Skeletal muscle tissue (tissue), 4 donors: ENCODE results near the gene MROH7. TPM values are rescaled to one million over a fixed set of nuclear protein-coding genes. Genes with fewer than 3 reads are reported as not detected.

ENCODE experiments used
- H3K27ac ChIP-seq: one replicate; pipeline ENCODE4 v1.7.0; 2013; ENCODE audit warnings: mild to moderate bottlenecking, low read depth, low read length, inconsistent platforms
- H3K27me3 ChIP-seq, 3 donors: one replicate each; pipeline ENCODE4 v1.7.0; 2013; ENCODE audit warnings: low read length in 3 of 3; ENCODE audit not compliant: control insufficient read depth in 3 of 3, insufficient read depth in 3 of 3
- H3K36me3 ChIP-seq, 3 donors: one replicate each; pipeline ENCODE4 v1.7.0; 2013; ENCODE audit warnings: low read length in 3 of 3; ENCODE audit not compliant: control insufficient read depth in 3 of 3, insufficient read depth in 3 of 3
- H3K4me1 ChIP-seq, 3 donors: one replicate each; pipeline ENCODE4 v1.7.0; 2013; ENCODE audit warnings: low read length in 3 of 3, mild to moderate bottlenecking in 3 of 3; ENCODE audit not compliant: control insufficient read depth in 3 of 3, insufficient read depth in 3 of 3
- H3K4me3 ChIP-seq, 3 donors: one replicate each; pipeline ENCODE4 v1.7.0; 2013; ENCODE audit warnings: low read length in 3 of 3
- H3K9ac ChIP-seq, 3 donors: one replicate each; pipeline ENCODE4 v1.7.0; 2013; ENCODE audit warnings: low read length in 3 of 3, mild to moderate bottlenecking in 3 of 3, moderate library complexity in 2 of 3, low read depth in 1 of 3
- H3K9me3 ChIP-seq, 3 donors: one replicate each; pipeline ENCODE4 v1.7.0; 2013; ENCODE audit warnings: low read length in 3 of 3; ENCODE audit not compliant: control insufficient read depth in 3 of 3
- total RNA-seq: library from RNA; depleted of rRNA; stranded (reverse); fragments of >200 nt; gene quantifications from one replicate; pipeline ENCODE4 v1.2.3, GENCODE V29; 2014
- donor health status: Osteomylitis.

The MROH7 gene
- total RNA-seq, 1 donor from 2014 or later, result 1.6 TPM

DNA sequence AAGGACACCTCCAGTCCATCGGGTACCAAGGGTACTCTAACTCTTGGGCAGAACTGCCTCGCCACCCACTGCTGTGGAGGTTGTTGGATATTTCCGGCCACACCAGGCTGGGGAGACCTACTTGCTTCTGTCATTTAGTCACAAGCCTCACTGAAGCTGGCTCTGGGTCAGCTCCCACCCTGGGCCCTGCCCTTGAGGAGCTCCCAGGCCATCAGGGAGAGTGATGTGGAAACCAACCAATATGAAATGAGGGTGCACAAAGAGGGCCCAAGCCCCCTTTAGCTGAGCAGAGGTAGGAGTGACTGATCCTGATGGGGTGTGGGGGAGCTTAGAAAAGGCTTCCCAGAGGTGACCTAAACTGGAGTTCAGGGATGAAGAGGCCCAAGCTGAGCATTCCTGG, 103.1 kb downstream of the MROH7 start:
- H3K9me3 ChIP-seq, result no peaks in the 10 kb centered on the region
- peaks cover 0 to 3% (median 0%) of the 10 kb centered on the region in 3 donors for H3K27me3 ChIP-seq
- peaks cover 34 to 39% (median 36%) of the 10 kb centered on the region in 3 donors for H3K36me3 ChIP-seq
- no peaks in the 10 kb centered on the region for H3K4me1 ChIP-seq
- no peak overlapping the region for H3K27ac ChIP-seq
- H3K4me3 ChIP-seq, result no peak overlapping the region
- no peak overlapping the region for H3K9ac ChIP-seq

DNA sequence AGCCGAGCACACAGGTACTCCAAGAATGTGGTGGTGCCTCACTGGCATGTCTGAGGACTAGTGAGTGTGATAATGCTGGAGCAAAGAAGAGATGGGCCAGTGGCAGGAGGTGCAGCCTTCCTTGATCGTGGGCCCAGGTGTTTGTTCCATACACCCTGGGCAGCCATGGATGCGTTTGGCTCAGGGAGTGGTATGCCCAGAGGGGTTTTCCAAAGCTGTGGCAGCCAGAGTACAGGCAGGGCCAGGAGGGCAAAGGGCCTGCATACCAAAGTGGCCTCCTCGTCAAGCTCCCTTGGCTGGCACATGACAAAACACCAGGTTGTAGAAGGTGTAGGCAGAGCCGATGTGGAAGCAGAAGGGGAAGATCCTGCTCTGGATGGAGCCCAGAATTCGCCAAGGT, 103.7 kb downstream of the MROH7 start:
- H3K4me3 ChIP-seq, result no peak overlapping the region
- H3K27me3 ChIP-seq, result peaks cover 0 to 3% (median 0%) of the 10 kb centered on the region in 3 donors
- no peak overlapping the region for H3K9ac ChIP-seq
- H3K36me3 ChIP-seq, result peaks cover 31 to 33% (median 31%) of the 10 kb centered on the region in 3 donors
- H3K27ac ChIP-seq, result no peak overlapping the region
- no peaks in the 10 kb centered on the region for H3K4me1 ChIP-seq
- no peaks in the 10 kb centered on the region for H3K9me3 ChIP-seq

GRCh38 chr1:54745864-54746263, 104.3 kb downstream of the MROH7 start:
- no peak overlapping the region for H3K9ac ChIP-seq
- H3K36me3 ChIP-seq, result peaks cover 25 to 28% (median 26%) of the 10 kb centered on the region in 3 donors
- peaks cover 0 to 3% (median 0%) of the 10 kb centered on the region in 3 donors for H3K27me3 ChIP-seq
- H3K4me1 ChIP-seq, result no peaks in the 10 kb centered on the region
- no peaks in the 10 kb centered on the region for H3K9me3 ChIP-seq
- no peak overlapping the region for H3K4me3 ChIP-seq
- H3K27ac ChIP-seq, result no peak overlapping the region

DNA sequence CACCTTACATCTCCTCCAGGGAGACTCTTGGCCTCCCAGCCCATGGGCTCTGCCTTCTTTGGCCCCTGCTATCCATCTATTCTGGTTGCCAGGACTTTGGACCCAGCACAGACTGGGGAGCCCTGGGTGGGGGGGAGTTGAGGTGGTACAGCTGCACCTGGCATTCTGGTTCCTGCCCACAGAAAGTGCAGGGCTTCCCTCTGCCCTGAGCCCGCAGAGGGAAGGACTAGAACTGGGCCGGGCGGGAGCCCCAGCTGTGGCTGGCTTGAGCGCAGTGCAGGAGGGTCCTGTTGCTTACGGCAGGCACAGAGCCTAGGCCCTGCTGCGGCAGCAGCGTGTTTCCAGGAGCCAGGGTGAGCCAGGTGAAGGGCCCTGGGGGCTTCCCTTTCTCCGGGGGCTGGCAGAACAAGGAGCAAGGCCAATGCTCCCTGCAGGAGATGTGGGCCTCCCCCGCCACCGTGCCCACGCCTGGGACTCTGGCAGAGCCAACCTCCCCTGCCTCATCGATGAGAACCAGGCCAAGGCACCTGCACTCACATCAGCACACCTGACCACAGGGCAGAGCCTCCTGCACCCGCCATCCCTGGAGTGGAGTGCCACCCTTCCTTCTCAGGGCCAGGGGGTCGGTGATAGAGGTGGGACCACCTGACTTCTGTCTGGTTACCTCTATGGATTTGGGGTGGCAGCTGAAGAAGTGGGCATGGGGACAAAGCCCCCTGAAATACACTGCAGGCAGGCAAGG, 106.7 kb downstream of the MROH7 start:
- Histone ChIP-seq H3K36me3 (peaks cover 4 to 10% (median 5%) of the 10 kb centered on the region in 3 donors), H3K9me3 (no peaks in the 10 kb centered on the region), H3K27ac (no peak overlapping the region), H3K27me3 (peaks cover 0 to 3% (median 0%) of the 10 kb centered on the region in 3 donors), H3K4me1 (no peaks in the 10 kb centered on the region), H3K4me3 (no peak overlapping the region), H3K9ac (no peak overlapping the region)

DNA sequence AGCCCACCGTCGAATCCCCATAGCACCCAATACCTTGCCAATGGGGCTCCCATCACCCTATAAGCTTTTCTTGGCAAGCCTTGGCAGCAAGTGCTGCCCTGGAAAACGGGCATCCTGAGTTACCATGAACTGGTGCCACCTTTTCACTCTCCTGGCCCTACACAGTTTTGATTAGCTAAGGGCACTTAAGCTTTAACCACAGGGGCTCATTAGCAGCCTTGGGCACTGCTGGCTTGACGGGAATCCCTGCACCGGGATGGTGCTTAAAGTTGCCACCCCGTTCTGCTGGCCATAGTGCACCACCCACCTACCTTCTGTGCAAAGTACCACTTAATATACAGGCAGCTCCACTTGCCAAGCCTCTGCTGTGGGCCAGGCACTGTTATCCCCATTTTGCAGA, 109.0 kb downstream of the MROH7 start:
- Histone ChIP-seq H3K27ac (no peak overlapping the region), H3K4me3 (no peak overlapping the region), H3K36me3 (no peaks in the 10 kb centered on the region), H3K9ac (no peak overlapping the region), H3K27me3 (peaks cover 0 to 3% (median 0%) of the 10 kb centered on the region in 3 donors), H3K9me3 (no peaks in the 10 kb centered on the region), H3K4me1 (no peaks in the 10 kb centered on the region)

GRCh38 chr1:54751426-54751825, 109.8 kb downstream of the MROH7 start:
- Histone ChIP-seq H3K9me3 (no peaks in the 10 kb centered on the region), H3K27ac (no peak overlapping the region), H3K27me3 (peaks cover 0 to 3% (median 0%) of the 10 kb centered on the region in 3 donors), H3K36me3 (peaks cover 0 to 4% (median 4%) of the 10 kb centered on the region in 3 donors), H3K4me1 (no peaks in the 10 kb centered on the region), H3K9ac (no peak overlapping the region), H3K4me3 (no peak overlapping the region)

- Histone ChIP-seq H3K27ac (no peak overlapping the region), H3K4me3 (no peak overlapping the region), H3K36me3 (peaks cover 14 to 24% (median 22%) of the 10 kb centered on the region in 3 donors), H3K4me1 (no peaks in the 10 kb centered on the region), H3K9me3 (no peaks in the 10 kb centered on the region), H3K27me3 (no peaks in the 10 kb centered on the region), H3K9ac (no peak overlapping the region)
Measured at GRCh38 chr1:54754045-54754444, 112.5 kb downstream of the MROH7 start.

DNA sequence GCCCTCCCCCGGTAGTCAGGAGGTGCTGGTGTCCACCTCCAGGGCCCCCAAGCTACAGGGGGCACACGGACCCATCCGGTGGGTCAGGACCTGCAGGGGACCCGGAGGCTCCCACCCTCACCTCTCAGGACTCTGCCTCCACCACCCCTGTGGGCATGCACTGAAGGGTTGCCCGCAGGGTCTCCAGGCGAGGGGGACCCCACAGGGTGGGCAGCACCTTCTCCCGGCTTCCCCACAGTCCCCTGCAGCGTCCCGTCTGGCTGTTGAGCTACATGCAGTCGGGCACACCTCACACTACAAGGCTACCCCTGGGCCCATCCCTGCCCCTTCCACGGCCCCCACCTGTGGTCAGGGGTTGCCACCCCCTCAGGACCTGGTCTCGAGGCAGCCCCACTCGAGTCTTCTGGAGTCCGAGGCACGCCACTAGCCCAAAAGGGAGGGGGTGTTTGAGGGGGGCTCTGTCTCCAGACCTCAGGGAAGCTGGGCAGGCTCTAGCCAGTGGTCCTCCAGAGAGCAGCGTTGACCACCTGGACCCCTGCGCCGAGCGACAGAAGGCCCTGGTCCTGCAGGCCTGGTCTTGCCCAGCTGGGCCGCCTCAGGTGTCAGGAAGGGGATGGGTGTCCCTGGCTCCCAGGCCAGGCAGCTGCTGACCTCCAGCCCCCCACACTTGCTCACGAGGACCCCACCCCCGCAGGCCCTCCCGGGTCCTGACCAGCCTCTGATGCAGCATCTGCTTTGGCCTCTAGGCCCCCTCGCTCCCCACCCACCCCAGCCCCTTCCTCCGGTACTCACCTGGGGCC, 113.1 kb downstream of the MROH7 start:
- H3K27me3 ChIP-seq, result no peaks in the 10 kb centered on the region
- H3K4me3 ChIP-seq, result no peak overlapping the region
- no peaks in the 10 kb centered on the region for H3K4me1 ChIP-seq
- no peak overlapping the region for H3K27ac ChIP-seq
- H3K36me3 ChIP-seq, result peaks cover 14 to 24% (median 22%) of the 10 kb centered on the region in 3 donors
- no peak overlapping the region for H3K9ac ChIP-seq
- no peaks in the 10 kb centered on the region for H3K9me3 ChIP-seq

GRCh38 chr1:54757833-54758232, 116.2 kb downstream of the MROH7 start:
- Histone ChIP-seq H3K9ac (no peak overlapping the region), H3K27ac (no peak overlapping the region)

More at GRCh38 chr1:54757833-54758232, 116.2 kb downstream of the MROH7 start:
- no peak overlapping the region for H3K4me3 ChIP-seq
- peaks cover 14 to 24% (median 22%) of the 10 kb centered on the region in 3 donors for H3K36me3 ChIP-seq
- H3K9me3 ChIP-seq, result no peaks in the 10 kb centered on the region
- no peaks in the 10 kb centered on the region for H3K27me3 ChIP-seq
- no peaks in the 10 kb centered on the region for H3K4me1 ChIP-seq
